Heart left ventricle (tissue), 13 donors: ENCODE results near the gene SPTA1.

Source experiments
- CTCF ChIP-seq, 12 donors: fragments of 200-600 bp; sonication (generic) in 4 of 12; IDR thresholded peaks; one replicate each; pipeline versions ENCODE4 v1.5.0 to v1.8.0; 2018 to 2022; ENCODE audit warnings: antibody characterized with exemption in 12 of 12, mild to moderate bottlenecking in 5 of 12
- POLR2A ChIP-seq, 2 donors: fragments of 450-650 bp; IDR thresholded peaks; one replicate each; pipeline ENCODE4 v1.6.1; 2017; ENCODE audit warnings: antibody characterized with exemption in 2 of 2, mild to moderate bottlenecking in 2 of 2, moderate library complexity in 2 of 2
- donor health status: ischemic (EF 13 %, LVEDD 7.1; RV severe dilation, severe dysfunction).
- donor health status: DM: no; HTN: yes; CAD: no.
- donor health status: DM: no; HTN: no; CAD: no.
- donor health status: ischemic (EF 25% LVEDD 6.9; RV normal size, moderate dysfunction).
- donor health status: ischemic (EF 25% LVEDD 5.7; RV mildly dilated, moderate dysfunction).
- donor health status: ischemic (EF 35%, LVEDD 5.7; RV mildly dilated, moderate dysfunction).
- donor health status: nonischemic (EF 11% LVEDD 7.7; RV severe dilation, severe dysfunction).
- donor health status: DM: yes; HTN: yes; CAD: no.
- donor health status: PGD.
- donor health status: ischemic (EF 29% LVEDD 5.4; RV normal size, mild dysfunction).
- donor health status: nonischemic (EF 23%, LVEDD 6.1; RV moderate dilation, normal function).

- TF ChIP-seq CTCF (IDR thresholded peaks at IDR 0.05) (no peak), POLR2A (IDR thresholded peaks at IDR 0.05) (no peak)
Observed at GRCh38 chr1:158724442-158724841, 37.9 kb upstream of the SPTA1 start.
